Common myeloid progenitor, CD34-positive (primary cell): ENCODE measurements around the gene ADGRD2.

Experiments used
- CTCF ChIA-PET: fragments of 350-600 bp; sonication (Branson Sonifier 250); formaldehyde crosslinking; loops from one replicate; lab custom pipeline; 2021; ENCODE audit warnings: antibody characterized with exemption; lab: Charles Lee
- POLR2A ChIA-PET: fragments of 350-600 bp; sonication (Branson Sonifier 250); formaldehyde crosslinking; loops from one replicate; lab custom pipeline; 2021; ENCODE audit warnings: antibody characterized with exemption; lab: Charles Lee
- DNase-seq, 3 donors: peaks; one replicate each; pipeline versions ENCODE4 v3.0.0 to v3.0.0-alpha.2; 2013
- H3K27ac ChIP-seq, 2 experiments: 1 replicate in 1 of 2; 2 replicates in 1 of 2; pipeline ENCODE4 v1.7.0; 2013; ENCODE audit warnings: inconsistent platforms in 2 of 2, low read length in 2 of 2, mild to moderate bottlenecking in 2 of 2, low read depth in 1 of 2, moderate library complexity in 1 of 2; ENCODE audit not compliant: severe bottlenecking in 2 of 2, insufficient read depth in 1 of 2, poor library complexity in 1 of 2
- H3K27me3 ChIP-seq, 5 experiments: replicated peaks in 2 of 5; 1 replicate in 3 of 5; 2 replicates in 2 of 5; pipeline versions ENCODE4 v1.6.1 to v1.7.0; 2013; ENCODE audit warnings: low read length in 4 of 5, mild to moderate bottlenecking in 2 of 5, moderate library complexity in 2 of 5, inconsistent platforms in 1 of 5; ENCODE audit not compliant: insufficient read depth in 5 of 5, control insufficient read depth in 4 of 5
- H3K36me3 ChIP-seq, 4 experiments: 1 replicate in 2 of 4; 2 replicates in 2 of 4; pipeline versions ENCODE4 v1.6.1 to v1.7.0; 2013; ENCODE audit warnings: low read length in 3 of 4, control low read depth in 1 of 4, mild to moderate bottlenecking in 1 of 4; ENCODE audit not compliant: control insufficient read depth in 4 of 4, insufficient read depth in 4 of 4
- H3K4me1 ChIP-seq, 4 experiments: 1 replicate in 3 of 4; 2 replicates in 1 of 4; pipeline versions ENCODE4 v1.6.1 to v1.7.1; 2013; ENCODE audit warnings: low read length in 3 of 4, mild to moderate bottlenecking in 3 of 4, control low read depth in 1 of 4, inconsistent platforms in 1 of 4, moderate library complexity in 1 of 4; ENCODE audit not compliant: control insufficient read depth in 4 of 4, insufficient read depth in 4 of 4; ENCODE audit errors: control extremely low read depth in 1 of 4
- H3K4me3 ChIP-seq, 7 experiments: 1 replicate in 4 of 7; 2 replicates in 3 of 7; pipeline versions ENCODE4 v1.5.1 to v1.7.0; 2013; ENCODE audit warnings: mild to moderate bottlenecking in 7 of 7, low read length in 6 of 7, moderate library complexity in 6 of 7, inconsistent platforms in 2 of 7, low read depth in 2 of 7, control low read depth in 1 of 7; ENCODE audit not compliant: insufficient read depth in 4 of 7, control insufficient read depth in 1 of 7; ENCODE audit errors: extremely low read depth in 1 of 7
- H3K9me3 ChIP-seq, 5 experiments: 1 replicate in 4 of 5; 2 replicates in 1 of 5; pipeline versions ENCODE4 v1.6.1 to v1.7.1; 2013; ENCODE audit warnings: low read length in 4 of 5, mild to moderate bottlenecking in 2 of 5, inconsistent platforms in 1 of 5, low read depth in 1 of 5, moderate library complexity in 1 of 5; ENCODE audit not compliant: control insufficient read depth in 4 of 5, insufficient read depth in 2 of 5; ENCODE audit errors: control extremely low read depth in 1 of 5
- WGBS: methylation state at CpG from one replicate; pipeline ENCODE4 v1.1.5; 2013; ENCODE audit not compliant: insufficient coverage; 5-methylcytosine and 5-hydroxymethylcytosine counted together

ADGRD2 gene

DNA sequence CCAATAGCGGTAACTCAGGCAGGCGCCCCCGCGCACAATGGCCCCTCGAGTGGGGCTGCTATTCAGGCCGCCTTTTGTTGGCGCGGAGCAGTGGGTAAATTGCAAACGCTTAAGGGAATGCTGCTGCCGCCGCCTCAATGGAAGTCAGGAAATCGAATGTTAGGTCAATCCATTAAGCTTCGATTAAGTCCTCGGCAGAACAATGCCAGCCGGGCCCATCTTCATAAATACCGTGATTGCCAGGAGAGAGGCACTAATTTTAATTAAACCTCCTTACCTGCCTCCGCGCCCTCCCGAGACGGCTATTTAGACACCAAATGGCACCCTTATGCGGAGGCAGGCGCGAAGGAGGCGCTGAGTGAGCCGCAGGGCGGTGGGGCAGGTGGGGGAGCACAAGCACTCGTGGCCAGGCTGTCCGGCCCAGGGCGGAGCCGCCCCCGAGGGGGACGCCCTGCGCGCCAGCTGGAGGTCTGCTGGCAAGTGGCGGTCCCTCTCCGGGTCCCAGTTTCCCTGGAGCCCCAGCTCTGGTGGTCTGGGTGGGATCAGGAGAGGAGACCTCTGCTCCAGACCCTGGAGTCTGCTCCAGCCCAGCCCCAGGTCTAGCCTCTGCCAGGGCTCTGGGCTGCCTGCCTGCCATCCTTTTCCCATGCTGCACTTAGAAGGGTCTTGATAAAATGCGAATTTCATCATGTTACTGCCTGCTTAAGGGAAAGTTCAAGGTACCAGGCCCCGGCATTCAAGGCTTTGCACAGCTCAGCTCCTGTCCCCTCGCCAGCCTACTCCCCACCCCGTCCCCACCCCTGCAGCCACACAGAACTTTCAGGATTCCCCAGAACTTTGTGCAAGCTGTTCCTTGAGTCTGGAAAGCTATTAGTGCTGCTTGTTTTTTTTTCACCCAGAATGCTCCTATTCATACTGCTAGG, 37.3 kb downstream of the ADGRD2 start:
- POLR2A ChIA-PET = no interaction called here
- no peak for DNase-seq
- H3K4me1 ChIP-seq = peaks cover 0 to 4% (median 0%) of the 10 kb centered on the region in 4 experiments
- WGBS = 80% methylated on average over 36 of the region's 40 CpGs
- no peak overlapping the region for H3K27ac ChIP-seq
- CTCF ChIA-PET = interaction anchor here (0.5 to 1.8 kb wide), 5 partner anchors 10 to 16 kb away, joined by 3 read pairs; no protein-coding TSS in a partner anchor
- H3K36me3 ChIP-seq = no peaks in the 10 kb centered on the region
- no peaks in the 10 kb centered on the region for H3K9me3 ChIP-seq
- no peak overlapping the region for H3K4me3 ChIP-seq
- H3K27me3 ChIP-seq = peaks cover 0 to 11% (median 0%) of the 10 kb centered on the region in 5 experiments

DNA sequence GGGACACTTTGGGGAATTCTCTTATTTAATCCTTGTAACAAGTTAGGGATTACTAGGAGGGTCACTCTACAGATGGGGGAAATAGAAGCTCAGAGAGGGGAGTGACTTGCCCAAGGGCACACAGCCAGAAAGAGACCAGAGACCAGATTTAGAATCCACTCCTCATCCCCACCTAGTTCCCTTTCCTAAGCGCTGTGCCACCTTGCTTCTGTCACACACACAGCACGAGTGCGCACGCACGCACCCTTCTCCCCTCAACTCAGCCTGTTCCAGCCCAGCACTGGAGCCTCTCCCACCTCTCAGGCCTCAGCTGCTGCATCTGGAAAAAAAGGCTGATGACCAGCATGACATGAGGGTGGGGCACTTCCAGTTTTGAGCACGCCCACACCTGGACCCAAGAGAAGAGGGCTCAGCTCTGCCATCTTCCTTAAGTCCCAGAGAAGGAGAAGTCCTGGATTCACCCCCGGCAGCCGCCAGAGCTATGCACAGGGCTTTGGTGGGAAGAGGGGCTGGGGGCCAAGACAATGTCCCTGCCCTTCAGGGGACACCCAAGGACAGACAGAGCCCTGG, 38.5 kb downstream of the ADGRD2 start:
- ChIA-PET CTCF (interaction anchor here (1.2 to 1.8 kb wide), 2 partner anchors 9 to 14 kb away, joined by 3 read pairs; no protein-coding TSS in a partner anchor), POLR2A (no interaction called here)
- 93% methylated on average over 6 of the region's 8 CpGs for WGBS
- Histone ChIP-seq H3K4me1 (peaks cover 0 to 4% (median 0%) of the 10 kb centered on the region in 4 experiments), H3K4me3 (no peak overlapping the region), H3K36me3 (no peaks in the 10 kb centered on the region), H3K27ac (no peak overlapping the region), H3K9me3 (no peaks in the 10 kb centered on the region), H3K27me3 (peaks cover 0 to 11% (median 0%) of the 10 kb centered on the region in 5 experiments)
- no peak for DNase-seq

GRCh38 chr9:124489222-124489621, 39.0 kb downstream of the ADGRD2 start:
- Histone ChIP-seq H3K4me3 (no peak overlapping the region), H3K4me1 (peaks cover 0 to 4% (median 0%) of the 10 kb centered on the region in 4 experiments), H3K27ac (no peak overlapping the region), H3K27me3 (peaks cover 0 to 11% (median 0%) of the 10 kb centered on the region in 5 experiments), H3K9me3 (no peaks in the 10 kb centered on the region), H3K36me3 (no peaks in the 10 kb centered on the region)
- ChIA-PET POLR2A (no interaction called here), CTCF (no interaction called here)
- WGBS = 89% methylated on average over 11 of the region's 13 CpGs
- DNase-seq = no peak

DNA sequence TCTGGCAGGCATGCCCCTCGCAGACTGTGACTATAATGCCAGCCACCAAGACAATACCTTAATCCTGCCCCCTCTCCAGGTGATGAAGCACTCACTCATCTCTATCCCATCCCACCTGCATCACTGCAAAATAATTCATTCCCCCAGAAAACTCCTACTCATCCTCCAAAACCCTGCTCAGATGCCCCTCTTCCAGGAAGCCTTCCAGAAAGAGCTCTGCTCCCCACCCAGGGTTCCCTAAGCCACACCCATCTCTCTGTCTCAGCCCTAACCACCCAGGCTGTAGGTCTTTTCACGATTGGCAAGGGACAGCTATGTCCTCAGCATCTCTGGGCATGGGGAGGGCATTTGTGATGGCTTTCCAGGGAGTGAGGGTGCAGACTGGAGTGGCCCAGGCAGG, 39.8 kb downstream of the ADGRD2 start:
- Histone ChIP-seq H3K36me3 (no peaks in the 10 kb centered on the region), H3K27ac (no peak overlapping the region), H3K4me1 (peaks cover 0 to 7% (median 5%) of the 10 kb centered on the region in 4 experiments), H3K4me3 (no peak overlapping the region), H3K9me3 (no peaks in the 10 kb centered on the region), H3K27me3 (peaks cover 0 to 11% (median 0%) of the 10 kb centered on the region in 5 experiments)
- CTCF ChIA-PET = interaction anchor here (1.0 kb wide), 1 partner anchor 10 kb away, joined by 5 read pairs; no protein-coding TSS in a partner anchor
- POLR2A ChIA-PET = no interaction called here
- 94% methylated on average over 2 of the region's 2 CpGs for WGBS
- no peak for DNase-seq

GRCh38 chr9:124491049-124491975, 41.1 kb downstream of the ADGRD2 start:
- 99% methylated on average over 17 of the region's 32 CpGs for WGBS

DNA sequence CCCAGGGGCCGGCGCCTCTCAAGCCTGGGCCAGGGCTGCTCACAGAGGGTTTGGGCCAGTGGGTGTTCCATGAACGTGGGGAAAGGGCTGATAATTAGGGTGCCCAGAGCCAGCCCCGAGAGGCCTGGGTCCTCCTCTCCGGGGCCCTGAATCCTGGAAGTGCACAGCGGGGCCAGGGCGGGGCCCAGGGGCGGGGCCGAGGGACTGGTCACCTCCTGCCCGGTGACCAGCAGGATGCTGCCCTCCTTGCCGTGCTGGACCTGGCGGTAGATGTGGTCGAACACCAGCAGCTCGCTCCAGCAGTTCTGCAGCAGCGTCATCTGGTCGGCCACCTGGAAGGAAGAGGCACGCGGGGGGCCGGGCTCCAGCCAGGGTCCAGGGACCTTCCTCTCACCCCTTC, 42.6 kb downstream of the ADGRD2 start:
- no peaks in the 10 kb centered on the region for H3K36me3 ChIP-seq
- WGBS = 91% methylated on average over 12 of the region's 19 CpGs
- H3K27ac ChIP-seq = no peak overlapping the region
- ChIA-PET POLR2A (interaction anchor here (0.6 to 0.7 kb wide), 2 partner anchors 11 to 1936 kb away, joined by 3 read pairs; no protein-coding TSS in a partner anchor), CTCF (no interaction called here)
- no peak for DNase-seq
- H3K9me3 ChIP-seq = no peaks in the 10 kb centered on the region
- H3K4me3 ChIP-seq = no peak overlapping the region
- peaks cover 0 to 35% (median 25%) of the 10 kb centered on the region in 4 experiments for H3K4me1 ChIP-seq
- H3K27me3 ChIP-seq = no peaks in the 10 kb centered on the region

More at GRCh38 chr9:124491049-124491975, 41.1 kb downstream of the ADGRD2 start:
- H3K27ac ChIP-seq = no peak overlapping the region
- POLR2A ChIA-PET = no interaction called here
- no peak overlapping the region for H3K4me3 ChIP-seq
- DNase-seq = no peak
- no peaks in the 10 kb centered on the region for H3K9me3 ChIP-seq
- peaks cover 0 to 20% (median 18%) of the 10 kb centered on the region in 4 experiments for H3K4me1 ChIP-seq
- CTCF ChIA-PET = no interaction called here
- H3K27me3 ChIP-seq = peaks cover 0 to 9% (median 0%) of the 10 kb centered on the region in 5 experiments
- H3K36me3 ChIP-seq = no peaks in the 10 kb centered on the region
